ENCODE results near the gene POR. TPM values are rescaled to one million over a fixed set of nuclear protein-coding genes. Genes with fewer than 3 reads are reported as not detected.

Gene POR
- total RNA-seq, 2 donors from 2014 or later = 22.7 to 40.9 TPM

GRCh38 chr7:75971961-75972763 is 57.2 kb downstream of the POR start:
- Mint-ChIP-seq H3K9me3 (no peaks in the 10 kb centered on the region), H3K27ac (no peak overlapping the region), H3K36me3 (no peaks in the 10 kb centered on the region)
- DNase-seq (ENCODE audit: low spot score in 2 of 2) (no peak), ATAC-seq (no peak)

DNA sequence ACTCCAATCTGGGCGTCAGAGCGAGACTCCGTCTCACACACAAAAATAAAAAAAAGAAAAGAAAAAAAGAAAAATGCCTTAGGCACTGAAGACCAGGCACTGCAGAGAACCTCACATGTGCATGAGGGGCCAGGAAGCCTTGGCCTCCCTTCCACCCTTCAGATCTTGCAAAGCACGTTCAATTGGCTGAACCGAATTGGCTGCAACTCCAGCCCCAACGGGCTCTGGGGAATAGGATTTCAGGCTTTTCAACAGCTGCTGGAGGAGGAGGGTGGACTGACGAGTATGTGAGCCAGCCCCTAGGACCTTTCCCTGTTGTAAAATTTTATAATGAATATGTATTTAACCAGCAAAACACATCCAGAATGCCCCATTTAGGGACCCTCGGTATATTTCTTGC is 62.8 kb downstream of the POR start:
- Mint-ChIP-seq H3K27ac (no peak overlapping the region), H3K36me3 (no peaks in the 10 kb centered on the region), H3K9me3 (no peaks in the 10 kb centered on the region)
- ATAC-seq (no peak), DNase-seq (ENCODE audit: low spot score in 2 of 2) (no peak)

DNA sequence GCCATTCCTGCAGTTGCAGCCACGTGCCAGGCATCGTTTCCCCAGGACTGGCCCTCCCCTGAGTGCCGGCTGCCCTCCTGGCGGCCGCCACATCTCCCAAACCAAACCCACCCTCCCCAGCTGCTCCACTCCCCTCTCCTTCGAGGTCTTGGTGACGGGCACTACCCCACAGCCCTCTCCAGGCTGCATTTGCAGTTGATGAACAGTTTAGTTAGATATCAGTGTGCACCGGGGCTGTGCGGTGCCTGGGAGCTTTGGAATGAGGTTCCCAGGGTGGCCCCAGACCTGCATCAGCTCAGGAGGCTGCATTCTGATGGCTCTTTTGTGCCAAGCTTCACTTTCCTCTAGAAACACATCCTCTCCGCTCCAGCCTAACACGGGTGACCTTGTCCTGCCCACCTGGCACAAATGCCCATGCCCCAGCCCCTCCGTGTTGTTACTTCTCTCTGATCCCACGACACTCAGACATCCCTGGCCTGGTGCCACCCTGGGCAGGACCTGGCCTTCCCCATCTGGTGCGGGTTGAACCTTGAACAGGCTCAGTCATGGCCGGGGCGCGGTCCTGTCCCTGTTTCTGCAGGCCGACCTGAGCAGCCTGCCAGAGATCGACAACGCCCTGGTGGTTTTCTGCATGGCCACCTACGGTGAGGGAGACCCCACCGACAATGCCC is 64.9 kb downstream of the POR start:
- Mint-ChIP-seq H3K27ac (no peak overlapping the region), H3K9me3 (no peaks in the 10 kb centered on the region), H3K36me3 (no peaks in the 10 kb centered on the region)
- DNase-seq (ENCODE audit: low spot score in 2 of 2) (no peak), ATAC-seq (no peak)

DNA sequence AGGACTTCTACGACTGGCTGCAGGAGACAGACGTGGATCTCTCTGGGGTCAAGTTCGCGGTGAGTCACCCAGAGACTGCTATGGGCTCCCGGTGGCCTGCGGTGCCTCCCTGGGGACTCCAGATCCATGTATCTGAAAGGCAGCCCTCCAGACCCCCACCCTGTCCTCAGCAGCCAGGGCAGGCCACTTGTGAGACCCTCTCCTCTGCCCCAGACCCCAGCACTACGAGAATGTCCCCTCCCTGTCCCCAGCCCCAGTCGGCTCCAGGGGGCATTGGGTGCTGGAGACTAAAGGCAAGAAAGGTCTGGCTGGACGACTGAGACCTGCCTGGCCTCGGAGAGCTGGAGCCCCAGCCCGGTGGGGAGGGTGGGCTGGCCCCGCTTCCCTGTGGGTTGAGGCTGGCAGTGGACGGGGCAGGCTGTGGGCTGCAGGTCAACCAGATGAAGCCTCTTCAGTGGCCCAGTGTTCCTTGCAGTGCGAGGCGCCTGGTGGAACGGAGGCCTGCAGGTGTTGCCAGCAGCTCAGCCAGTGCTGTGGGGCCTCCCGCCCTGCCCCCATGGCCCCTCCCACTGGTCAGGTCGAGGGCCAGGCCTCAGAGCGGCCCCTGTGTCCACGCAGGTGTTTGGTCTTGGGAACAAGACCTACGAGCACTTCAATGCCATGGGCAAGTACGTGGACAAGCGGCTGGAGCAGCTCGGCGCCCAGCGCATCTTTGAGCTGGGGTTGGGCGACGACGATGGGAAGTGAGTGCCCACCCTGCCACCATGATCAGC is 65.7 kb downstream of the POR start:
- Mint-ChIP-seq H3K9me3 (no peaks in the 10 kb centered on the region), H3K36me3 (no peaks in the 10 kb centered on the region), H3K27ac (no peak overlapping the region)
- DNase-seq (ENCODE audit: low spot score in 2 of 2) (no peak), ATAC-seq (no peak)

DNA sequence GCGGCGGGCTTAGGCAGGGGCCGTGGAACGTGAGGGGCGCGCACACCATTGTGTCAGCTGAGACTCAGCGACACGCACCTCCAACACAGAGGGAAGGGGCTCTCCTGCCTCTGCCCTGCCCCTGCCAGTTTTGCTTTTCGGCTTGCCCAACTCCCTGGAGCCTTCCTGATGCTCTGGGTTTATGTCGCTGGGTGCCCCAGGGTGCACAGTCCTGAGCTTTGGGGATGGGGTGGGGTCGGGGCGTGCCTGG is 66.2 kb downstream of the POR start:
- ATAC-seq (no peak), DNase-seq (ENCODE audit: low spot score in 2 of 2) (no peak)
- Mint-ChIP-seq H3K36me3 (no peaks in the 10 kb centered on the region), H3K27ac (no peak overlapping the region), H3K9me3 (no peaks in the 10 kb centered on the region)

- peak overlapping the region in 1 of 2 donors; percentile 77 for H3K27ac Mint-ChIP-seq
- no peak for DNase-seq (ENCODE audit: low spot score in 2 of 2)
- ATAC-seq = no peak
- no peaks in the 10 kb centered on the region for H3K9me3 Mint-ChIP-seq
- no peaks in the 10 kb centered on the region for H3K36me3 Mint-ChIP-seq
These were observed 66.7 kb downstream of the POR start for GRCh38 chr7:75981453-75982305.

GRCh38 chr7:75982306-75983064 is 67.5 kb downstream of the POR start:
- Mint-ChIP-seq H3K36me3 (no peaks in the 10 kb centered on the region), H3K27ac (no peak overlapping the region), H3K9me3 (no peaks in the 10 kb centered on the region)
- no peak for DNase-seq (ENCODE audit: low spot score in 2 of 2)
- peak in 1 of 2 donors; percentile 8 for ATAC-seq

DNA sequence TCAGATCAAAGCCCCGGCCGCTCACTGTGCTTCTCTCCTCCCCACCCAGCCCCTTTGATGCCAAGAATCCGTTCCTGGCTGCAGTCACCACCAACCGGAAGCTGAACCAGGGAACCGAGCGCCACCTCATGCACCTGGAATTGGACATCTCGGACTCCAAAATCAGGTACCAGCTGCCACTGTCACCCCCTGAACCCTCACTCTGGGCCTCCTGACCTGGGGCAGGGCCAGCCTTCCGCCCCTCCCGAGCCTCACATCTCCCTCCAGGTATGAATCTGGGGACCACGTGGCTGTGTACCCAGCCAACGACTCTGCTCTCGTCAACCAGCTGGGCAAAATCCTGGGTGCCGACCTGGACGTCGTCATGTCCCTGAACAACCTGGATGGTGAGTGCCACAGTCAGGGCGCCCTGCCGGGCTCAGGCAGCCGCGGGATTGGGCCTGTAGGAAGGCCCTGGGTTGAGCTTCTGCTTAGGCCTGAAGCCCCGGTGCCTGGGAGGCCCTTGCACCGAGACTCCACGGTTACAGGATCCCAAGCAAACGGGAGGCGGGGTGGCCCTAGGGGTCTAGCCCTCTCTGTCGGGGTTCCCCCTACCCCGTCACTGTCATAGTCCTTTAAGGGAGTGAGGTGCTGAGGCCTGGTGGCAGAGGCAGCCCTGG is 68.6 kb downstream of the POR start:
- no peak for ATAC-seq
- no peaks in the 10 kb centered on the region for H3K9me3 Mint-ChIP-seq
- no peaks in the 10 kb centered on the region for H3K36me3 Mint-ChIP-seq
- DNase-seq (ENCODE audit: low spot score in 2 of 2) = no peak
- no peak overlapping the region for H3K27ac Mint-ChIP-seq

DNA sequence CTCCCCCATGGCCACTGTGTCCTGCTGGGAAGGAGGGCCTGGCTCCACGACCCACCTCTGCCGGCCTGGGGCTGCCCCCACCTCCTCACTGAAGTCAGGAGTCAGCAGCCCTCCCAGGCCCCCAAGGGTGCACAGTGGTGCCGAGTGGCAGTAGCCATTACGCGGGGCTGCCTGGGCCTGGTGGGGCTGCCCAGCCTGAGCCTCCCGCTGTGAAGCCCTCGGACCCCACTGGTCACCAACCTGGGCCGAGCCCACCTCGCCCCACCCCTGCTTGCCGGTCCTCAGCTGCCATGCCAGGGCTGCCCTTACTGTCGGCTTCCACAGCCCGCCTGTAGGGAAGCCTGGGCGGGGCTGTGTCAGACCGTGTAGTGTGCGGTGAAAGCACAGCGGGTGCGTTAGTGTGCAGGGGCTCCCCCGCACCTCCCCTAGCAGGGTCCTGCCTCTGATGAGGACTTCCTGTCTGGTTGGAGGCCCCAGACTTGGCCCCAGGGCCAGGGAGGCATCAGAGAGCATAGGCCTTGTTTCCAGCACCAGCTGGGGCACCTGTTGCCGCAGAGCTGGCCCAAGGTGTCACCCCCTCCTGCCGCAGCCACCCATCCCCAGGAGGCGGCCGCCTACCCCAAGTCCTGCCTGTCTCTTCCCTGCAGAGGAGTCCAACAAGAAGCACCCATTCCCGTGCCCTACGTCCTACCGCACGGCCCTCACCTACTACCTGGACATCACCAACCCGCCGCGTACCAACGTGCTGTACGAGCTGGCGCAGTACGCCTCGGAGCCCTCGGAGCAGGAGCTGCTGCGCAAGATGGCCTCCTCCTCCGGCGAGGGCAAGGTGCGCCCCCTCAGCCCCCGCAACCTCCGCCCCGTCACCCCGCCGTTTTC is 69.4 kb downstream of the POR start:
- no peak for DNase-seq (ENCODE audit: low spot score in 2 of 2)
- Mint-ChIP-seq H3K36me3 (no peaks in the 10 kb centered on the region), H3K9me3 (no peaks in the 10 kb centered on the region), H3K27ac (no peak overlapping the region)
- ATAC-seq = no peak

DNA sequence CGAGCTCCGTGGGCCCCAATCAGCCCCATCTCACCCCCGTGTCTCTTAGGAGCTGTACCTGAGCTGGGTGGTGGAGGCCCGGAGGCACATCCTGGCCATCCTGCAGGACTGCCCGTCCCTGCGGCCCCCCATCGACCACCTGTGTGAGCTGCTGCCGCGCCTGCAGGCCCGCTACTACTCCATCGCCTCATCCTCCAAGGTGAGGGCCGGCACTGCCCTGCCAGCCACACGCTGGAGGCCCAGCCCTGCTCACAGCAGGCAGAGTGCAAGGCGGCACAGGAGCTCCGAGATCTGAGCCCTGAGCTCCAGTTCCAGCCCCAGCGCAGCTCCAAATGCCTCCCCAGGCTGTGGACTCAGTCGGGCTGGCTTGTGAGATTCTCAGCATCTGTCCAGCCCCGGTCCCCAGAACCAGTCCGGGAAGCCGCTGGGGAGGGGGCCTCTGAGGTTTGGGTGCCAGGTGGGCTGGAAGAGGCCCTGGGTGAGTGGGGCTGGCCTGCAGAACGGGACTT is 70.1 kb downstream of the POR start:
- DNase-seq (ENCODE audit: low spot score in 2 of 2) (no peak), ATAC-seq (no peak)
- Mint-ChIP-seq H3K27ac (no peak overlapping the region), H3K36me3 (no peaks in the 10 kb centered on the region), H3K9me3 (no peaks in the 10 kb centered on the region)

- Mint-ChIP-seq H3K9me3 (no peaks in the 10 kb centered on the region), H3K27ac (no peak overlapping the region), H3K36me3 (no peaks in the 10 kb centered on the region)
- no peak for DNase-seq (ENCODE audit: low spot score in 2 of 2)
- ATAC-seq = no peak
These were observed 70.7 kb downstream of the POR start for GRCh38 chr7:75985518-75986146.

DNA sequence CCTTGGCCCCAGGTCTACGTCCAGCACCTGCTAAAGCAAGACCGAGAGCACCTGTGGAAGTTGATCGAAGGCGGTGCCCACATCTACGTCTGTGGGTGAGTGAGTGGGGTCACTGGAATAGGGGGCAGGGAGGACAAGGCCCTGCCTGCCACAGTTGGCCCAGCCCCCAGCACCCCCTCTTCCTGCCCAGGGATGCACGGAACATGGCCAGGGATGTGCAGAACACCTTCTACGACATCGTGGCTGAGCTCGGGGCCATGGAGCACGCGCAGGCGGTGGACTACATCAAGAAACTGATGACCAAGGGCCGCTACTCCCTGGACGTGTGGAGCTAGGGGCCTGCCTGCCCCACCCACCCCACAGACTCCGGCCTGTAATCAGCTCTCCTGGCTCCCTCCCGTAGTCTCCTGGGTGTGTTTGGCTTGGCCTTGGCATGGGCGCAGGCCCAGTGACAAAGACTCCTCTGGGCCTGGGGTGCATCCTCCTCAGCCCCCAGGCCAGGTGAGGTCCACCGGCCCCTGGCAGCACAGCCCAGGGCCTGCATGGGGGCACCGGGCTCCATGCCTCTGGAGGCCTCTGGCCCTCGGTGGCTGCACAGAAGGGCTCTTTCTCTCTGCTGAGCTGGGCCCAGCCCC is 71.3 kb downstream of the POR start:
- H3K36me3 Mint-ChIP-seq = no peaks in the 10 kb centered on the region

DNA sequence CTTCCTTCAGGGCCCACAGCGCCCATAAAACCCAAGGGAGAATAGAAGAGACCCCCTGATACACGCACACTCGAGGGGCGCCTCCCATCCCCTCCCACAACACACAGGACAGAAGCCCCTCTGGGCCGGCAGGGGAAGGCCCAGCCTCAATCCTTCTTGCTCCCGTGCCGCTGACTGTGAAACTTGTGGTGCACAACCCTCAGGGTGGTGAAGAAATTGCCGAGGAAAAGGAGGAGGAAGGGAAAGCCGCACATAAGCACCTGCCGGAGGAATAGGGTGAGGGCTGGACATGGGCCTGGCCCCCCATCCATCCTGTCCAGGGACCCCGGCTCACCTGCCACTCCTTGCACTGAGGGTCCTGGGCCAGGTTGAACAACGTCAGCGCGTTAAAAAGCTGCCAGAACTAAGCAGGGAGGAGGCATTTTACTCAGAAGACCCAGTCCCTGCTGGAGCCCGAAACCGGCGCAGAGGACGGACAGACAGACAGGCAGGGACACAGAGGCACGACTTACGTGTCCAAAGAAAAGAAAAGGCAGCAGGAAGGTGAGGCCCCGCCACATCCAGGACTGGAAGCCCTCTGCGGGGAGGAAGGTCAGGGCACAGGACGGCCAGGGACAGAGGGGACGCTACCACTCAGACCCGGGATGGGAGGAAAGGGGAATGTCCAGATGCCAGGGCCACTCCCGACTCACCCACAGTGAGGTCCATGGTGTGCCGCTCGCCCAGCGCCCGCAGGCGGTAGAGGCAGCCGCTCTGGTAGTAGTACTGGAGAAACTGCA is 72.3 kb downstream of the POR start:
- Mint-ChIP-seq H3K36me3 (no peaks in the 10 kb centered on the region), H3K27ac (peak overlapping the region; percentile 2 to 68), H3K9me3 (no peaks in the 10 kb centered on the region)
- DNase-seq (ENCODE audit: low spot score in 2 of 2) = no peak
- ATAC-seq = no peak

More for the DNA sequence above, 71.3 kb downstream of the POR start:
- ATAC-seq (no peak), DNase-seq (ENCODE audit: low spot score in 2 of 2) (no peak)
- peak overlapping the region in 1 of 2 donors; percentile 68 for H3K27ac Mint-ChIP-seq
- no peaks in the 10 kb centered on the region for H3K9me3 Mint-ChIP-seq
